NCI-H2081 (cell line): Measurements from ENCODE around the gene SLC35D2.

ENCODE experiments used
- DNase-seq, 2 experiments: peaks; one replicate each; lab custom pipeline; 2025; lab: John Stamatoyannopoulos, UW

Gene SLC35D2

DNA sequence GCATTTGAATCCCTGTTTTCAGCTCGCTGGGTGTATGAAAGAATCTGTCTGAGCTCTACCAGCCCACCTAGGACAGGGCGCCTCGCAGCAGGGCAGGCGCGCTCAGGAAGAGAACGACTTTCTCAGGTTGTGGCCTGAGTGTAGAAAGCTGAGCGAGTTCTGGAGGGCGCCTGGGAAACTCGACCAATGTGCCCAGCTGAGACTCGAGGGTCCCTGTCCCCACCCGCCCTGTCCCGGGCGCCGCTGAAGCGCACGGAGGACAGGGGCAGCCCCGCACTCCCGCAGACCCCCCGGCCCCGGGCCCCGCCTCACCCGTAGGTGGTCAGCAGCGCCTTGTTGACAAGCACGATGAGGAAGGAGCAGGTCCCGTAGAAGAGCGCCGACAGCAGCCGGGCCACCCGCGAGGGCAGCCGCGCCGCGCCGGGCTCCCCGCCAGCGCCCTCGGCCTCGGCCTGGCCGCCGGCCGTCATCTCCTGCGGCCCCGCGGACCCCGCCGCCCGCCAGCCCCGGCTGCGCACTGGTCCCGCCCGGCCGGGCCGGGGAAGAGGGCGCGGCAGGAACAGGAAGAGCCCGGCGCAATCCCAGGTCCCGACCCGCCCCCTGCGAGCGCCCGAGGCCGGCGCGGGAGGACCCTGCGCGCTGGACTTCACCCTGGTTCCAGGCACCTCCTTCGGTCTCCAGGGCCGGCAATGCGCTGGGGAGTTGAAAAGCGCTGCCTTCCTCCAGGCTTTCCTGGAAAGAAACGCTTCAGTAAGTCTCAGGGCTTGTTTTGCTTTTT, at the start of gene SLC35D2:
TSS of gene SLC35D2 (minus strand) at position 547 of the 778 bp plus-strand sequence. CDS start at position 470, 77 bp downstream.
- peak; percentile 29 to 31 for DNase-seq

DNA sequence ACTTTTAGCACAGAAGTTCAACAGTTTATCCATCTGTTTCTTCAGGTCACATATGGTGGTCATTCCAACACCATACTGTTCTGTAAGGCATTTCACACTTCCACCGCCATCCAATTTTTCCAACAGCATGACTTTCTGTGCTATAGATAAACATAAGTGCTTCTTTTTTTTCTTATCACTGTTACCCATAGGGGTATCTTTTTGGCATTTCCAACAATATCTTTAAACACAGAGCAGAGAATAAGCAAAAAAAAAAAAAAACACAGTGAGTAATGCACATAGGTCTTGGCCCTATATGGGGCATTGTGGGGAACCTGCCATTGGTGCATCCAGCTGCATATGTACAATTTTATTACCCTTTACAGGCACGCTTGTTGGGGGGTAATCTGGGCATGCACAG, 46.9 kb upstream of the SLC35D2 start:
- no peak for DNase-seq

DNA sequence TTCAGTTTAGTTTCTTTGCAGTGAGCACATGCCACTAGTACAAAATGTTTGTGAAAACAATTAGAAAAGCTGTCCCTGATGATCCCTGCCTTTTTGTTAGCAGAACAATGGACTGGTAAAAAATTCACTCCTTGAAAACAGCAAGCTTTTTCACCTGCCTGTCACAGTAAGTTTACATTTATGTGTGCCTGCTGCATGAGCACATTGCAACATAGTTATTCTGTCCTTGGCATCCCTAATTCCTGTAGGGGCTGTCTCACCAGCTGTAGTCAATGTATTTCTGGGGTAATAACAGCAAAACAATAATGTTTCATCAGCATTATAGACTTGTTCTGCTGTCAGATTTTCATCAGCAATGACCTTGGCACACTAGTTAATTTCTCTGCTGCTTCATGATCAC, 46.2 kb upstream of the SLC35D2 start:
- DNase-seq, result no peak

DNA sequence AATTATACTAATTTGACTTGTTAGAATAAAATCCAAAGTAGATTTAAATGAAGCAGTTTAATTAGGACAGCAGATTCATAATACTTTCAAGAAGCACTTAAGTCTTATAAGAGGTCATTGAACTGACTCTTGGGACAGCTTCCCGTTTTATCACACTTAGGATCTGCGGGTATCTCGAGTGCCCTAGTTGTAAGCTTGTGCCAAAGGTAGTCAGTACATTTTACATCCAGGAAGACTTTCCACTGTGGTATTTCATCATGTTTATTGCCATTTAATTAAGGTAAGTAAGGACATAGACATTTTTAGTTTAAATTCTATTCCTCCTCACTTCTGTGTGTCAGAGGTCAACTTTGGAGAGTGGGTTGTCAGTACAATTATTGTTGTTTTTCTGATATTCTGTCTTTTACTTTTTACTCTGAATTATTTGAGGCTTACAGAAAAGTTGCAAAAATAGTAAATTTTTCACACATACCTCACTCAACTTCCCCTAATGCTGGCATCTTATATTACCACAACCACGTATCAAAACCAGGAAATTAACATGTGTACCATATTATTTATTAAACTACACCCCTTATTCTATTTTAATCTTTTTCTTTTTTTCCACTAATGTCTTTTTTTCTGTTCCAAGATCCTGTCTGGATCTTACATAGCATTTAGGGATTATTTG, 42.1 kb upstream of the SLC35D2 start:
- no peak for DNase-seq

DNA sequence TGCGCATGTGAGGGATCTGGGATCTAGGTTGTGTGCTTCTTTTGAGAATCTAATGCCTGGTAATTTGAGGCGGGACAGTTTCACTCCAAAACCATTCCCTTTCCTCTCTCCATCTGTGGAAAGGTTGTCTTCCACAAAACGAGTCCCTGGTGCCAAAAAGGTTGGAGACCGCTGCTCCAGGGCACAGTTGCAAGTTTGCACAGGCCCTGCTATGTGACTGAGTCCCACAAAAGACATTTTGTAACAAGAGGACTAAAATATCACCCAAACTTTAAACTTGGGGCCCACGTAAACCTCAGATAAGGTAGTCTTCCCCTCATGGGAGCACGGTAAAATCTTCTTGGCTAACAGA, 40.5 kb upstream of the SLC35D2 start:
- DNase-seq, result no peak

GRCh38 chr9:96423322-96423984, 39.9 kb upstream of the SLC35D2 start:
- DNase-seq, result no peak

- DNase-seq, result peak in 1 of 2 experiments; percentile 21
These were observed 37.1 kb upstream of the SLC35D2 start for GRCh38 chr9:96420468-96421219.

DNA sequence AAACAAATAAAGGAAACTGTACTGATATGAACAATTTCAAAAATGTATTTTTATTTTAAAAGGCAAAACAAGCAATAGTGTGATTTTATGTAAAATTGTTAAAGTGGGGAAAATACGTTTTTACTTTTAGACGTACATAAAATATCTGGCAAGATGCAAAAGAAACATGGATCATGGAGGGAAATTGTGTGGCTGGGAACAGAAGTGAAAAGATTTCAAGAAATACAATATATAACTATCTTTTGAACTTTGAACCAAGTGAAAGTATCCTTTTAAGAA, 36.1 kb upstream of the SLC35D2 start:
- DNase-seq, result no peak

DNA sequence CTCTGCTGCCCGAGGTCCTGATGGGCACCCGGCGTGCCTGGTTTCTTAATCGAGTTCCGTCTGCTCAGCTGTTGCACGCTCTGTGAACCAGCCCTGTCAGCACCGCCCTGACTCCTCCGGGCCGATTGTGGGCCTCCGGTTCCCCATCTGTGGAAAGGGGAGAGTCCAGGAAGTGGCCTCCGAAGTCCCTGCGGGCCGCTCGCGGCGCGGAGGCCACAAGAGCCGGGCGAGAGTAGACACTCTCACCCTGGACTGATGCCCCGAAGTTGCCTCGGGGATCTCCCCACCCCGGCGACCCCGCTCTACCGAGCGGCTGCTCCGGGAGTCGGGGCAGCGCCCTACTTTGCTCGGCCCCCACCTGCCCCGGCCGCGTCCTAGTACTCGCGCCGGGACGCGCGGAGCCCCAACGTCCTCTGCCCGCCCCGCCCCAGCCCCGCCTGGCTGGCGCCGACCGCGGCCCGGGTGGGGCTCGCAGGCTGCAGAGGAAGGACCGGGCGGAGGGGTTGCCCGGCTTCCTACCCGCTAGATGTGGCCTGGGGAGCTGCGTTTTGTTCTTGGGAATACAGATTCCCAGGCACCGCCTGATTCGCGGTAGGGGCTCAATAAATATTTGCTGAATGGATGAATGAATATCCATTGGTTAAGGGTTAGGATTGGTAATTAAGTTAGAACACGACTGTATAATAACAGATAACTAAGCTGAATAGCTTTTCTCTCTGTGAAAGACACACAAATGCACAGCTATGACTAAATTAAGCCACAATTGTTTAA, 35.6 kb upstream of the SLC35D2 start:
- DNase-seq, result peak; percentile 83 to 92

DNA sequence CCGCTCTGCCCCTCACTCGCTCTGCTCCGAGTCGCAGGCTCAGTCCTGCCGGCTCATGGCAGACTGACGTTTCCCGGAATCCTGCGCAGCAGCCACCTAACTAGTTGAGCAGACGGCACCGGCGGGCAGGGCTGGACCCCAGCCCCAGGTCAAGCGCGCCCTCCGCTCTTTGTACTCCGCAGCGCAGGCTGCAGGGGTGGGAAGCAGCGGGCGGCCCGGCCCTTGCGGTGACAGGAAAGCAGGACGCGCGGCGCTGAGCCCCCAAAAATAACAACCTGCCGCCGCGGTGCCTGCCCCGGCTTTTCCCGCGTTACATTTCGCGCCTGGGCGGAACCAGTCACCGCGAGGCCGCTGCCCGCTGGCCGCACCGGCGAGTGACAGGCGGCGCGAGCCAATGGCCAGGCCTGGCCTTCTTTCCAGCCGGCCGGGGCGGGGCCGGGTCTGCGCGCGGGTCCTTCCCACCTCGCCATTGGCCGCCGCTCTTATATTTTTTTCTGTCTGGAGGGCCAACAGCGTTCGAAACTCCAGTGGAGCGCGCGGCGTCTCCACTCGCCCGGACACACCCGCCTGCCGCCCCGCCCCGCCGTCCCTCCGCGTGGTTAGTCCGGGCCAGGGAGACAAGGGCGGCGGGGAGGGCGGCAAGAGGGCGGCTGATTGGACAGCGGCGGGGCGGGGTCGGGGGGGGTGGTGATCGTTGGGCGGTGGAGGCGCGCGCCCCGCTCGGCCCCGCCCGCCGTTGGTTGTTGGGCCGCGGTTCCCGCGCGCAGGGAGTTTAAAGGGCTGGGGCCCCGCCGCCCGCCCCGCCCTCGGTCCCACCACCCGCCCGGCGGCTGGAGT, 34.8 kb upstream of the SLC35D2 start, which contains the start of gene ZNF367:
TSS of gene ZNF367 (minus strand) at position 288 of the 837 bp plus-strand sequence. CDS start 338 bp downstream, outside the sequence.
- peak; percentile 95 to 97 for DNase-seq

- peak in 1 of 2 experiments; percentile 52 for DNase-seq
These were observed 34.2 kb upstream of the SLC35D2 start for GRCh38 chr9:96417661-96418082.

DNA sequence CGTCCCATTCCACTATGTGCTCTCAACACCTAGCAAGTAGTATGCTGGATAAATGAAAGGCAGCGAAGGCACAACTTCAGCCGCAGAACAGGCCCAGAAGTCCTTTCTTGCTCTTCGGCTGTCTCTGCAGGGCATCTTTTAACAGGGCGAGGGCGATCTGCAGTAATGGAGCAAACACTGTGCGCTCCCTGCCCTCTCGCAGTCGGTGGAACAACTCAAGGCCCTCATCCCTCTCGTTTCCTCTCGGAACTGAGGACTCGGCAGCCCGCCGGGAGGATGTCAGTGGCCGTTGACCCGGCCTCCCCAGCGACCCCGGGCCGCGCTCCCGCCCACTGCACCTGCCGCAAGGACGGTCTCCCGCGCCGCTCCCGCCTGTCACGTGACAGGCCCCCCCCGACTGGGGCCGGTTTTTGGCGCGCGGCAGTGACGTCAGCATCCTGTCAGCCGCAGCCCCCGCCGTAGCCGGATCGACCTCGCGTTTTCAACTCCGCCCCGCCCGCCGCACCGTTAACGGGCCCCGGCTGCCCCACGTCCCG, 33.6 kb upstream of the SLC35D2 start:
- DNase-seq, result peak; percentile 85 to 89

DNA sequence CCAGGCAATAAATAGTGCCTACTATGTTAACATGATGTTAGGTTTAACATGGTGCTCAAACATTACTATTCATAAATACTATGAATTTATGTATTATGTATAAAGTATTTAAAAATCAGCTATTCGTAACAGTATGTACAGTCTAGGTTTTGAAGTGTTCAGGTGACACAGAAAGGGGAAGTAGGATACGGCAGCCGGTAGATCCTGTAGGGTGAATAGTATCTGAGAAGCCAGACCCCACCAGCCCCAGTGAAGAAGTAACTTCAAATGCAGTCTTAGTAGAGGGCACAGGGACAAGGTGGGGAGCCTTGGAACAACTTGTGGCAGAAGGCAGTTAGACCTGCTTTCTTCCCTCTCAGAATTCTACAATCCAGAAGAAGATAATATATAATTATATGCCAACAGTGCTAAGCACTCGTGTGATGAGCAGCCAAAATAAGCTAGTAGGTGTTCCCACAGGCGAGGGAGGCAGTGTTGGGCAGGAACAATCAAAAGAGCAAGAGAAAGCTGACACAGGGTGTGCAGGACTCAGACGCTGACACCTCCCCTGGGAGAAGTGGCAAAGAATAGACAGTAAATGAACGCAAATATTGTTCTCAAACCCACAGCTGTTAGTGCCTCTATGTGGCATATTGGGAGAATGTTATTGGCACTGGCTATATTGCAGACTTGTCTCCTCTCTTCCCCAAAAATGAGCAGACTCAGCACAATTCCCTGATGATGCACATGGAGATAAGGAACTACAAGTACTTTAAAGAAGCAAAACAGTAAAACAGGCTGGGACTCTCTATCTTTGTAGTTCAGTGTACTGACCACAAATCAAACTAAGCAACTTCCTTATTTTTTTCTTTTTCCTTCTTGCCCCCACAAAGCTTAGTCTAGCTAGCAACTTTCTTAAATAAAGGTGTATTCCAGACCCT, 30.1 kb upstream of the SLC35D2 start:
- peak; percentile 59 to 72 for DNase-seq

- DNase-seq, result no peak
These were observed 28.8 kb upstream of the SLC35D2 start for GRCh38 chr9:96412174-96412913.

DNA sequence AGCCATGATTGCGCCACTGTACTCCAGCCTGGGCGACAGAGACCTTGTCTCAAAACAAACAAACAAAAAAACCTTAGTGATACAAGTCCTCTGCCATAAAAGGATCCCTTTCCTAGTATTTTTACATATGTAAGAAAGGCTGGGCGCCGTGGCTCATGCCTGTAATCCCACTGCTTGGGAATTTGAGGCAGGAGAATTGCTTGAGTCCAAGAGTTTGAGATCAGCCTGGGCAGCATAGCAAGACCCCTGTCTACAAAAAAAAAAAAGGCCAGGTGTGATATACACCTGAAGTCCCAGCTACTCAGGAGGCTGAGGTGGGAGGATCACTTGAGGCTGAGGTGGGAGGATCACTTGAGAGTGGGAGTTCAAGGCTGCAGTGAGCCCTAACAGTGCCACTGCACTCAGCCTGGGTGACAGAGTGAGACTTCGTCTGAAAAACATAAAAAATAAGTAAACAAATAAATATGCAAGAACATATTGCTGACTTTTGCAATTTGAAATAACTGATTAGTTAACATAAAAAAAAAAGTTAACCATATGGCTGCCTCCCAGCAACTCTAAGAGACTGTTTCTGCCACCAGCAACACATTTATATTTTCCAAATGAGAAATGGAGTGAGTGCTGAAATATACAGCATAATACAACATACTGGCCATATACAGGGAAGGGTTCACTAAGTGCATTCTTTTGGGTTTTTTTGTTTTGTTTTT, 27.8 kb upstream of the SLC35D2 start:
- DNase-seq, result no peak

- DNase-seq, result no peak
These were observed 25.1 kb upstream of the SLC35D2 start for GRCh38 chr9:96408409-96409280.
